Fibroblast of the conjunctiva (primary cell): ENCODE results near the gene REG3A.

Experiments used
- DNase-seq: peaks from one replicate; pipeline ENCODE4 v3.0.0-alpha.2; 2010; ENCODE audit warnings: low read depth

Gene REG3A

GRCh38 chr2:79120194-79120713 is 39.3 kb downstream of the REG3A start, which contains the start of gene REG1A:
TSS of gene REG1A (plus strand) at chr2:79120488. CDS start at chr2:79120862, 374 bp downstream.
- DNase-seq: no peak

- DNase-seq: no peak
These were observed 42.3 kb downstream of the REG3A start for GRCh38 chr2:79116997-79117928.

- DNase-seq: no peak
These were observed 44.6 kb downstream of the REG3A start for GRCh38 chr2:79114797-79115494.

- no peak for DNase-seq
These were observed 47.3 kb downstream of the REG3A start for GRCh38 chr2:79112269-79112668.
